HCT116 (cell line): ENCODE data around the gene CHD8.

ENCODE experiments used
- CTCF ChIP-seq, 3 experiments: fragments of 200-600 bp in 1 of 3; sonication (generic) in 1 of 3; IDR thresholded peaks in 2 of 3; conservative IDR thresholded peaks in 1 of 3; 2 replicates each; pipeline ENCODE4 v1.5.1; 2012 to 2017; ENCODE audit warnings: low read depth in 2 of 3, low read length in 2 of 3, antibody characterized with exemption in 1 of 3, borderline replicate concordance in 1 of 3, control low read depth in 1 of 3, mild to moderate bottlenecking in 1 of 3, mixed read lengths in 1 of 3, mixed run types in 1 of 3, moderate library complexity in 1 of 3; ENCODE audit not compliant: insufficient read depth in 1 of 3
- EGR1 ChIP-seq: IDR thresholded peaks from 2 replicates; pipeline ENCODE4 v1.6.1; 2012; ENCODE audit warnings: low read depth
- POLR2A ChIP-seq: IDR thresholded peaks from 2 replicates; pipeline ENCODE4 v1.7.0; 2011; ENCODE audit warnings: borderline replicate concordance; ENCODE audit not compliant: insufficient read depth, insufficient read length; ENCODE audit errors: extremely low read depth
- ZNF274 ChIP-seq: fragments of 200-500 bp; sonication (Bioruptor generic); IDR thresholded peaks from 2 replicates; pipeline ENCODE4 v1.6.1; 2014; ENCODE audit warnings: mild to moderate bottlenecking, low read depth, low read length, inconsistent platforms
- TF ChIP-seq, protein P1 (sequence below): IDR thresholded peaks from 2 replicates; pipeline ENCODE4 v1.6.1; 2012; ENCODE audit warnings: low read depth

DNA sequence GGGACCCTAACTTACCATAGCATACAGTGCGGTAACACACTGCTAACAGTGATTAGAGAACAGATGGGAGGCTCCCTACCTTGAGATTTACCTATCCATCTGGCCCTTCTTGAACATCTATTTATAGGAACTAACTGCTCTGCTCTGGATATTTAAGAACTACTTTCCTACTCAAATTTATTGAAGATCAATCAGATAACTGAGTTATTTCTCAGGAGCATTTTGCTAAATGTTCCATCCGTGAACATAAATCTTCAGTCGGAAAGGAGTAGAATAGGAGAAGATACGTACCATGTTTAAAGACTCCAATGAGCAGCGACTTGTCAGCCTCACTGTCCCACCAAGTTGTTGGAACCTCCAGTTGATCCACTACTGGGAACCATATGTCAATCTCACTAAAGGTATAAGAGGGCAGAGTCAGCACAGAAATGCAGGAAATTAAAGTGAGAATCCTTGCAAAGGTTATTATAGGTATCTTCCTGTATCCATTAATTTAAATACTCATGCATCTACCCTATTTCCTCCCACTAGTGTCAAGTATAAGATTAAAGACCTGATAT lies 56.5 kb downstream of the CHD8 start:
- TF ChIP-seq, protein P1, sequence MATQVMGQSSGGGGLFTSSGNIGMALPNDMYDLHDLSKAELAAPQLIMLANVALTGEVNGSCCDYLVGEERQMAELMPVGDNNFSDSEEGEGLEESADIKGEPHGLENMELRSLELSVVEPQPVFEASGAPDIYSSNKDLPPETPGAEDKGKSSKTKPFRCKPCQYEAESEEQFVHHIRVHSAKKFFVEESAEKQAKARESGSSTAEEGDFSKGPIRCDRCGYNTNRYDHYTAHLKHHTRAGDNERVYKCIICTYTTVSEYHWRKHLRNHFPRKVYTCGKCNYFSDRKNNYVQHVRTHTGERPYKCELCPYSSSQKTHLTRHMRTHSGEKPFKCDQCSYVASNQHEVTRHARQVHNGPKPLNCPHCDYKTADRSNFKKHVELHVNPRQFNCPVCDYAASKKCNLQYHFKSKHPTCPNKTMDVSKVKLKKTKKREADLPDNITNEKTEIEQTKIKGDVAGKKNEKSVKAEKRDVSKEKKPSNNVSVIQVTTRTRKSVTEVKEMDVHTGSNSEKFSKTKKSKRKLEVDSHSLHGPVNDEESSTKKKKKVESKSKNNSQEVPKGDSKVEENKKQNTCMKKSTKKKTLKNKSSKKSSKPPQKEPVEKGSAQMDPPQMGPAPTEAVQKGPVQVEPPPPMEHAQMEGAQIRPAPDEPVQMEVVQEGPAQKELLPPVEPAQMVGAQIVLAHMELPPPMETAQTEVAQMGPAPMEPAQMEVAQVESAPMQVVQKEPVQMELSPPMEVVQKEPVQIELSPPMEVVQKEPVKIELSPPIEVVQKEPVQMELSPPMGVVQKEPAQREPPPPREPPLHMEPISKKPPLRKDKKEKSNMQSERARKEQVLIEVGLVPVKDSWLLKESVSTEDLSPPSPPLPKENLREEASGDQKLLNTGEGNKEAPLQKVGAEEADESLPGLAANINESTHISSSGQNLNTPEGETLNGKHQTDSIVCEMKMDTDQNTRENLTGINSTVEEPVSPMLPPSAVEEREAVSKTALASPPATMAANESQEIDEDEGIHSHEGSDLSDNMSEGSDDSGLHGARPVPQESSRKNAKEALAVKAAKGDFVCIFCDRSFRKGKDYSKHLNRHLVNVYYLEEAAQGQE: no peak
- TF ChIP-seq ZNF274 (no peak), EGR1 (no peak), CTCF (IDR thresholded peaks at IDR 0.05 in 2 of 3, conservative IDR thresholded peaks at IDR 0.05 in 1 of 3; ENCODE audit: borderline replicate concordance in 1 of 3, insufficient read depth in 1 of 3, low read depth in 2 of 3, low read length in 2 of 3) (no peak), POLR2A (no peak)
